Lower leg skin (tissue), 4 donors: ENCODE measurements around the gene CIZ1. TPM values are rescaled to one million over a fixed set of nuclear protein-coding genes. Genes with fewer than 3 reads are reported as not detected.

Experiments
- DNase-seq, 2 donors: peaks; one replicate each; pipeline ENCODE4 v3.0.0-alpha.2; 2019; ENCODE audit warnings: low spot score in 2 of 2
- H3K4me3 ChIP-seq: fragments of 200-600 bp; sonication (generic); 2 replicates; pipeline ENCODE4 v1.5.1; 2017; ENCODE audit warnings: mild to moderate bottlenecking, low read depth; ENCODE audit not compliant: poor library complexity, severe bottlenecking
- CTCF ChIP-seq, 3 donors: fragments of 450-650 bp; IDR thresholded peaks; one replicate each; pipeline ENCODE4 v1.5.1; 2016; ENCODE audit warnings: antibody characterized with exemption in 3 of 3, mild to moderate bottlenecking in 3 of 3, moderate library complexity in 2 of 3
- POLR2A ChIP-seq, 2 donors: fragments of 450-650 bp; IDR thresholded peaks; one replicate each; pipeline ENCODE4 v1.6.1; 2016 to 2017; ENCODE audit warnings: antibody characterized with exemption in 2 of 2, mild to moderate bottlenecking in 1 of 2, moderate library complexity in 1 of 2
- WGBS, 2 donors: methylation state at CpG; one replicate each; pipeline ENCODE4 v1.1.5; 2018; 5-methylcytosine and 5-hydroxymethylcytosine counted together
- intact Hi-C: fragments of 100-400 bp; cut with DNase I; formaldehyde crosslinking; loops from one replicate; pipeline ENCODE4 v1.15.0; 2023; ENCODE audit warnings: low total_unique reads
- total RNA-seq, 4 donors: library from RNA; depleted of rRNA; stranded (reverse); fragments of >200 nt; gene quantifications; one replicate each; pipeline ENCODE4 v1.1.0, GENCODE V29; 2016

CIZ1 gene
- total RNA-seq, 4 donors from 2014 or later: 71.6 to 135 (median 83.9) TPM

DNA sequence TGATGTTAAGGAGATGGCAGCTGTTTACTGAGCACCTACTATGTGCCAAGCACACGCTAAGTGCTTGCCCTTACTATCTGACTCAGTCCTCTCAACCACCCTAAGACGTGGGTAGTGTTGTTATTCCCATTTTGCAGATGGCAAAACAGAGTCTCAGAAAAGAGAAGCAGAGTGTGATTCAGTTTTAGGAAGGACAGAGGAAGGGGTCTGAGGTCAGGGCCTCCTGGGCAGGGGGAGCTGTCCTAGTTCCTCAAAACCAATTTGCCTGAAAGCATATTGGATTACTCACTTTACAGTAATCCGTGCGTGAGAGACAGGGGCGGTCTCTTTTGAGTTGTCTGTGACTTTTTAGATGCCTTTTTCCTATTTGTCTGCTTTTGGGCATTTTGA is 35.0 kb upstream of the CIZ1 start:
- DNase-seq: no peak
- intact Hi-C loops: no loop called here
- TF ChIP-seq POLR2A (IDR thresholded peaks at IDR 0.05): no peak
- TF ChIP-seq CTCF (IDR thresholded peaks at IDR 0.05): no peak
- H3K4me3 ChIP-seq: no peak overlapping the region
- WGBS, 2 donors: 79 to 81% methylated on average over 5 of the region's 5 CpGs

- DNase-seq: no peak
- intact Hi-C loops: no loop called here
- H3K4me3 ChIP-seq: no peak overlapping the region
- WGBS, 2 donors: 72 to 74% methylated on average over 19 of the region's 19 CpGs
- TF ChIP-seq CTCF (IDR thresholded peaks at IDR 0.05) (no peak), POLR2A (IDR thresholded peaks at IDR 0.05) (no peak)
Observed at GRCh38 chr9:128225770-128226411, 34.5 kb upstream of the CIZ1 start.

DNA sequence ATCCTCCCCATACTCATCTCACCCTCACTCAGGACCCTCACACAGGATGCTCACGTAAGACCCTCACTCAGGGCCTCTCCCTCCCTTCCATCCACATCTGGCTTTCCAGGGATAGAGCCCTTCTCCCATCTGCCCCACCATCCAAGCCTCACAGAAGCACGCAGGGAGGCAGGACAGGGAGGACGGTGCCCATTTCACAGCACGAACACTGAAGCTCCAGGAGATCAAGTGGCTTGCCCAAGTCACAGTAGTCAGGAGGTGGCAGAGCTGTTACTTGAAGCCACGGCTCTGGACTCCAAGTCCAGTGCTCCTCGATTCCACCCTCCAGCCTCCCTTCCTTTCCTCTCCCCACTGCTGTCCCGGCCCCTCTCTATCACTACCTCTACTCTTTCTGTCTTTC is 33.5 kb upstream of the CIZ1 start:
- H3K4me3 ChIP-seq: no peak overlapping the region
- TF ChIP-seq CTCF (IDR thresholded peaks at IDR 0.05): no peak
- TF ChIP-seq POLR2A (IDR thresholded peaks at IDR 0.05): no peak
- DNase-seq: no peak
- WGBS, 2 donors: 93 to 98% methylated on average over 7 of the region's 7 CpGs
- intact Hi-C loops: no loop called here

- no peak overlapping the region for H3K4me3 ChIP-seq
- WGBS, 2 donors: 86 to 89% methylated on average over 13 of the region's 13 CpGs
- TF ChIP-seq CTCF (IDR thresholded peaks at IDR 0.05): no peak
- TF ChIP-seq POLR2A (IDR thresholded peaks at IDR 0.05): no peak
- no peak for DNase-seq
- intact Hi-C loops: no loop called here
Observed at GRCh38 chr9:128222880-128223670, 31.7 kb upstream of the CIZ1 start.

- no peak for DNase-seq
- TF ChIP-seq POLR2A (IDR thresholded peaks at IDR 0.05): no peak
- no peak for TF ChIP-seq CTCF (IDR thresholded peaks at IDR 0.05)
- WGBS, 2 donors: 88 to 92% methylated on average over 10 of the region's 10 CpGs
- H3K4me3 ChIP-seq: no peak overlapping the region
- intact Hi-C loops: no loop called here
Observed at GRCh38 chr9:128222026-128222425, 30.7 kb upstream of the CIZ1 start.
